Subcutaneous adipose tissue (tissue), 4 donors: ENCODE results near the gene IFT27. TPM values are rescaled to one million over a fixed set of nuclear protein-coding genes. Genes with fewer than 3 reads are reported as not detected.

Experiments
- CTCF ChIP-seq: fragments of 450-650 bp; IDR thresholded peaks from one replicate; pipeline ENCODE4 v1.5.1; 2016; ENCODE audit warnings: low read depth, mild to moderate bottlenecking, control low read depth, antibody characterized with exemption, moderate library complexity
- total RNA-seq, 4 donors: library from RNA; depleted of rRNA; stranded (reverse); fragments of >200 nt; gene quantifications; one replicate each; pipeline ENCODE4 v1.1.0, GENCODE V29; 2016

IFT27 gene
- total RNA-seq, 4 donors from 2014 or later, result 10.7 to 15.9 (median 15.1) TPM

DNA sequence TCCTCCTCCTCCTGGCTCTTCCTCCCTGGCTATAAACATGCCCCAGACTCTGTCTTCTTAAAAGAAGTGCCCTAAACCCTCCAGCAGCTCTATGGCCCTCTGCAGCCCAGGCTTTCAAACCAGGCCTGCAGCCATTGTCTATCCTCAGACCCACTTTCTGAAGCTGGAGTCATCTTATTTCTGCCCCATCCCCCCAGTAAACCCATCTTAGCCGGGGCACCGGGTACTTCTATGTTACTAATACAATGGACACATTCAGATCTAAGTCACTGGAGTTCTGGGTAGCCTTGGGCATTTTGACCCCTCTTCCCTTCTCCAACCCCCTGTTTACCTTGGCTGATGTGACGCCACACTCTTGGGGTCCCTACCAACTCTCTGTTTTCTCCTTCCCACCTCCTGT, 42.6 kb downstream of the IFT27 start:
- TF ChIP-seq CTCF, result no peak

DNA sequence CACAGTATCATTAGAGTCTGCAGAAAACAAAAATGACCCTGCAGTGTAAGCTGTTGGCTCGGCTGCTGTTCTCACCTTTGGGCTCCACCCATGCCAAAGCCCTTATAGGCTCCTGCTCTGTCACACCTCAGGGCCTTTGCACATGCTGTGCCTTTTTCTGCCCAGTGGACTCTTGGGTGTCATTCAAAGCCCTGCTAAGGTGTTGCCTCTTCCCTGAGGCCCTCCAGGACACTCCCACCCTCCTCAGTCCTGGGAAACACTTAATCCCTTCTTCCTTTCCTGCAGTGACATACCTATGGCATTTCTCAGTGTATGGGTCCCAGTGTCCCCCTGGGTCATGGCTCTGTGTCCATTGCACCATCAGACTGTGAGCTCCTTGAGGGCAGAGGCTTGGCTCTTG, 43.3 kb downstream of the IFT27 start:
- no peak for TF ChIP-seq CTCF

GRCh38 chr22:36731916-36732315, 44.0 kb downstream of the IFT27 start:
- no peak for TF ChIP-seq CTCF

GRCh38 chr22:36730176-36730858, 45.6 kb downstream of the IFT27 start:
- TF ChIP-seq CTCF, result no peak

DNA sequence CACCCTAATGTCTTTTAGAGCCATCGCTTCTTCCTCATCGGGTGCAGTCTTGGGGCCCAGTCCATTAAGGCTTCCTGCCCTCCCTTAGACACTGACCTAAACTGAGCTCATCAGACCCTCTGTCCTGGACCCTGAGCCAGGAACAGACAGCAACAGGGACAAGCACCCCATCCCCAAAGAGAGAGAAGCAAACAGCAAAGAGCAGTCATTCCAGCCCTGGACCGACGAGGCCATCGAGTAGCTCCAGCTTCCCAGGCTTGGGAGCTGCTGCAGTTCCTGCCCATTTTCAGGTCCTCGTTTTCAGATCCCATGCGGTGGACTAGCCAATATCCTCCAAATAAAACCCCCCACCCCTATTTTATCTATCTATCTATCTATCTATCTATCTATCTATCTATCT, 46.6 kb downstream of the IFT27 start:
- no peak for TF ChIP-seq CTCF

- no peak for TF ChIP-seq CTCF
Measured at GRCh38 chr22:36728505-36728904, 47.4 kb downstream of the IFT27 start.

- no peak for TF ChIP-seq CTCF
Measured at GRCh38 chr22:36727927-36728488, 47.9 kb downstream of the IFT27 start.
